GM23338 (cell line): Measurements from ENCODE around the gene P2RY4. TPM values are rescaled to one million over a fixed set of nuclear protein-coding genes. Genes with fewer than 3 reads are reported as not detected.

Experiments used
- ATAC-seq: fragments of 200-7000 bp; cut with Tn5 transposase; 3 replicates; pipeline ENCODE4 v1.9.1; 2020
- DNase-seq: peaks from one replicate; pipeline ENCODE4 v3.0.0-alpha.2; 2015; ENCODE audit warnings: low spot score
- H2AFZ ChIP-seq: fragments of 200-600 bp; sonication (generic); 2 replicates; pipeline ENCODE4 v1.8.0; 2016; ENCODE audit warnings: antibody characterized with exemption, mild to moderate bottlenecking, moderate library complexity
- H3F3A ChIP-seq: fragments of 200-600 bp; sonication (generic); replicated peaks from 2 replicates; pipeline ENCODE4 v1.8.0; 2017; ENCODE audit warnings: antibody characterized with exemption, mixed run types, low read depth
- H3K27ac ChIP-seq: fragments of 200-600 bp; sonication (generic); 2 replicates; pipeline ENCODE4 v1.6.1; 2016; ENCODE audit warnings: low read depth
- H3K27me3 ChIP-seq: fragments of 200-600 bp; sonication (generic); 2 replicates; pipeline ENCODE4 v1.8.0; 2016; ENCODE audit warnings: mild to moderate bottlenecking, mixed run types, moderate library complexity; ENCODE audit not compliant: insufficient read depth
- H3K36me3 ChIP-seq: fragments of 200-600 bp; sonication (generic); 2 replicates; pipeline ENCODE4 v1.8.0; 2016; ENCODE audit warnings: mild to moderate bottlenecking; ENCODE audit not compliant: insufficient read depth
- H3K4me1 ChIP-seq: fragments of 200-600 bp; sonication (generic); 2 replicates; pipeline ENCODE4 v1.8.0; 2016; ENCODE audit warnings: mild to moderate bottlenecking, moderate library complexity; ENCODE audit not compliant: insufficient read depth
- H3K4me2 ChIP-seq: fragments of 200-600 bp; sonication (generic); 2 replicates; pipeline ENCODE4 v1.7.1; 2017; ENCODE audit warnings: mixed run types
- H3K4me3 ChIP-seq: fragments of 200-600 bp; sonication (generic); 2 replicates; pipeline ENCODE4 v1.6.1; 2016; ENCODE audit warnings: mixed run types
- H3K79me2 ChIP-seq: fragments of 200-600 bp; sonication (generic); replicated peaks from 2 replicates; pipeline ENCODE4 v1.8.0; 2017; ENCODE audit warnings: mild to moderate bottlenecking; ENCODE audit not compliant: insufficient read depth
- H3K9me2 ChIP-seq: fragments of 200-600 bp; sonication (generic); 2 replicates; pipeline ENCODE4 v1.8.0; 2017; ENCODE audit not compliant: insufficient read depth
- H4K20me1 ChIP-seq: fragments of 200-600 bp; sonication (generic); replicated peaks from 2 replicates; pipeline ENCODE4 v1.8.0; 2017; ENCODE audit warnings: mild to moderate bottlenecking; ENCODE audit not compliant: insufficient read depth
- H3K27ac Mint-ChIP-seq: 2 replicates; pipeline ENCODE4 v1.8.0; 2020; ENCODE audit warnings: inconsistent platforms, mild to moderate bottlenecking, moderate library complexity, mixed read lengths
- H3K27me3 Mint-ChIP-seq: 3 replicates; pipeline ENCODE4 v1.8.0; 2022; ENCODE audit warnings: low read depth, mild to moderate bottlenecking, moderate library complexity, mixed read lengths, inconsistent platforms; ENCODE audit not compliant: insufficient read depth, poor library complexity
- H3K36me3 Mint-ChIP-seq: 3 replicates; pipeline ENCODE4 v1.8.0; 2021; ENCODE audit warnings: low read depth, mild to moderate bottlenecking, inconsistent platforms, moderate library complexity, mixed read lengths
- H3K4me1 Mint-ChIP-seq: 3 replicates; pipeline ENCODE4 v1.8.0; 2020; ENCODE audit warnings: mild to moderate bottlenecking, inconsistent platforms, mixed read lengths
- H3K4me3 Mint-ChIP-seq: 3 replicates; pipeline ENCODE4 v1.8.0; 2021; ENCODE audit warnings: moderate library complexity, mild to moderate bottlenecking, inconsistent platforms, mixed read lengths
- H3K9me3 Mint-ChIP-seq: 3 replicates; pipeline ENCODE4 v1.8.0; 2020; ENCODE audit warnings: moderate library complexity, mild to moderate bottlenecking, inconsistent platforms, mixed read lengths
- NANOG ChIP-seq: IDR thresholded peaks from 2 replicates; pipeline ENCODE4 v1.6.1; 2016; ENCODE audit warnings: antibody characterized with exemption, borderline replicate concordance
- POLR2AphosphoS5 ChIP-seq: IDR thresholded peaks from 2 replicates; pipeline ENCODE4 v1.6.1; 2016; ENCODE audit warnings: antibody characterized with exemption, low read depth
- ZNF331 ChIP-seq: fragments of 250-450 bp; sonication (Bioruptor Pico); IDR thresholded peaks from 2 replicates; pipeline ENCODE4 v1.5.0; 2020; ENCODE audit warnings: low read depth, mild to moderate bottlenecking, moderate library complexity
- ZNF462 ChIP-seq: fragments of 250-450 bp; sonication (Bioruptor Pico); IDR thresholded peaks from 2 replicates; pipeline ENCODE4 v1.5.0; 2020; ENCODE audit warnings: mild to moderate bottlenecking, moderate library complexity
- polyA plus RNA-seq: library from polyadenylated mRNA; unstranded; fragments of >200 nt; fragmentation: Nextera tagmentation; extraction: Ambion mirVana; gene quantifications from 2 replicates; pipeline ENCODE4 v1.2.1, GENCODE V29; 2016
- total RNA-seq: library from RNA; depleted of rRNA; stranded (reverse); fragments of >200 nt; shearing (Covaris generic); gene quantifications from 2 replicates; pipeline ENCODE4 v1.2.3, GENCODE V29; 2014
- TF ChIP-seq, protein P1 (sequence below): IDR thresholded peaks from one replicate; pipeline ENCODE4 v1.6.1; 2018; ENCODE audit warnings: antibody characterized with exemption; ENCODE audit not compliant: unreplicated experiment

P2RY4 gene
- total and polyA plus RNA-seq, 2 experiments from 2014 or later = 0.73 TPM; not detected in 1

GRCh38 chrX:70234355-70234754 is 25.6 kb downstream of the P2RY4 start, which contains the start of gene AWAT1:
Gene AWAT1 (plus strand): TSS chrX:70234655. CDS start chrX:70234696, 41 bp downstream.
- Histone ChIP-seq H3K4me2 (no peak within 1 kb of the TSS), H2AFZ (no peak within 1 kb of the TSS), H3K4me3 (no peak within 1 kb of the TSS), H3F3A (no peaks in the 10 kb centered on the region), H3K27me3 (no peaks in the 10 kb centered on the region), H3K79me2 (no peaks in the 10 kb centered on the region), H4K20me1 (no peaks in the 10 kb centered on the region), H3K36me3 (no peaks in the 10 kb centered on the region), H3K27ac (no peak within 1 kb of the TSS), H3K4me1 (no peaks in the 10 kb centered on the region), H3K9me2 (no peaks in the 10 kb centered on the region)
- TF ChIP-seq, protein P1, sequence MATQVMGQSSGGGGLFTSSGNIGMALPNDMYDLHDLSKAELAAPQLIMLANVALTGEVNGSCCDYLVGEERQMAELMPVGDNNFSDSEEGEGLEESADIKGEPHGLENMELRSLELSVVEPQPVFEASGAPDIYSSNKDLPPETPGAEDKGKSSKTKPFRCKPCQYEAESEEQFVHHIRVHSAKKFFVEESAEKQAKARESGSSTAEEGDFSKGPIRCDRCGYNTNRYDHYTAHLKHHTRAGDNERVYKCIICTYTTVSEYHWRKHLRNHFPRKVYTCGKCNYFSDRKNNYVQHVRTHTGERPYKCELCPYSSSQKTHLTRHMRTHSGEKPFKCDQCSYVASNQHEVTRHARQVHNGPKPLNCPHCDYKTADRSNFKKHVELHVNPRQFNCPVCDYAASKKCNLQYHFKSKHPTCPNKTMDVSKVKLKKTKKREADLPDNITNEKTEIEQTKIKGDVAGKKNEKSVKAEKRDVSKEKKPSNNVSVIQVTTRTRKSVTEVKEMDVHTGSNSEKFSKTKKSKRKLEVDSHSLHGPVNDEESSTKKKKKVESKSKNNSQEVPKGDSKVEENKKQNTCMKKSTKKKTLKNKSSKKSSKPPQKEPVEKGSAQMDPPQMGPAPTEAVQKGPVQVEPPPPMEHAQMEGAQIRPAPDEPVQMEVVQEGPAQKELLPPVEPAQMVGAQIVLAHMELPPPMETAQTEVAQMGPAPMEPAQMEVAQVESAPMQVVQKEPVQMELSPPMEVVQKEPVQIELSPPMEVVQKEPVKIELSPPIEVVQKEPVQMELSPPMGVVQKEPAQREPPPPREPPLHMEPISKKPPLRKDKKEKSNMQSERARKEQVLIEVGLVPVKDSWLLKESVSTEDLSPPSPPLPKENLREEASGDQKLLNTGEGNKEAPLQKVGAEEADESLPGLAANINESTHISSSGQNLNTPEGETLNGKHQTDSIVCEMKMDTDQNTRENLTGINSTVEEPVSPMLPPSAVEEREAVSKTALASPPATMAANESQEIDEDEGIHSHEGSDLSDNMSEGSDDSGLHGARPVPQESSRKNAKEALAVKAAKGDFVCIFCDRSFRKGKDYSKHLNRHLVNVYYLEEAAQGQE = no peak
- no peak for TF ChIP-seq ZNF331
- TF ChIP-seq ZNF462 = no peak
- no peak for TF ChIP-seq POLR2AphosphoS5
- TF ChIP-seq NANOG = no peak
- DNase-seq = no peak
- H3K27ac Mint-ChIP-seq = no peak within 1 kb of the TSS
- H3K27me3 Mint-ChIP-seq = peaks cover 2% of the 10 kb centered on the region
- H3K4me1 Mint-ChIP-seq = no peaks in the 10 kb centered on the region; the same call in 2 of the 3 replicates
- H3K4me3 Mint-ChIP-seq = no peak within 1 kb of the TSS
- no peak for ATAC-seq
- no peaks in the 10 kb centered on the region for H3K9me3 Mint-ChIP-seq
- no peaks in the 10 kb centered on the region for H3K36me3 Mint-ChIP-seq
